HCT116 (cell line): ENCODE results near the gene STX16.

ENCODE experiments used
- EZH2 ChIP-seq: fragments of 200-600 bp; sonication (generic); IDR thresholded peaks from 2 replicates; pipeline ENCODE4 v1.6.1; 2017; ENCODE audit warnings: antibody characterized with exemption, mixed run types
- POLR2A ChIP-seq: IDR thresholded peaks from 2 replicates; pipeline ENCODE4 v1.7.0; 2011; ENCODE audit warnings: borderline replicate concordance; ENCODE audit not compliant: insufficient read depth, insufficient read length; ENCODE audit errors: extremely low read depth
- POLR2AphosphoS5 ChIP-seq: IDR thresholded peaks from 2 replicates; pipeline ENCODE4 v1.6.1; 2011; ENCODE audit warnings: mild to moderate bottlenecking, low read depth, low read length, moderate library complexity
- TCF7L2 ChIP-seq: IDR thresholded peaks from 2 replicates; pipeline ENCODE4 v1.7.0; 2011; ENCODE audit warnings: borderline replicate concordance, inconsistent platforms; ENCODE audit not compliant: insufficient read depth, insufficient read length; ENCODE audit errors: extremely low read depth

DNA sequence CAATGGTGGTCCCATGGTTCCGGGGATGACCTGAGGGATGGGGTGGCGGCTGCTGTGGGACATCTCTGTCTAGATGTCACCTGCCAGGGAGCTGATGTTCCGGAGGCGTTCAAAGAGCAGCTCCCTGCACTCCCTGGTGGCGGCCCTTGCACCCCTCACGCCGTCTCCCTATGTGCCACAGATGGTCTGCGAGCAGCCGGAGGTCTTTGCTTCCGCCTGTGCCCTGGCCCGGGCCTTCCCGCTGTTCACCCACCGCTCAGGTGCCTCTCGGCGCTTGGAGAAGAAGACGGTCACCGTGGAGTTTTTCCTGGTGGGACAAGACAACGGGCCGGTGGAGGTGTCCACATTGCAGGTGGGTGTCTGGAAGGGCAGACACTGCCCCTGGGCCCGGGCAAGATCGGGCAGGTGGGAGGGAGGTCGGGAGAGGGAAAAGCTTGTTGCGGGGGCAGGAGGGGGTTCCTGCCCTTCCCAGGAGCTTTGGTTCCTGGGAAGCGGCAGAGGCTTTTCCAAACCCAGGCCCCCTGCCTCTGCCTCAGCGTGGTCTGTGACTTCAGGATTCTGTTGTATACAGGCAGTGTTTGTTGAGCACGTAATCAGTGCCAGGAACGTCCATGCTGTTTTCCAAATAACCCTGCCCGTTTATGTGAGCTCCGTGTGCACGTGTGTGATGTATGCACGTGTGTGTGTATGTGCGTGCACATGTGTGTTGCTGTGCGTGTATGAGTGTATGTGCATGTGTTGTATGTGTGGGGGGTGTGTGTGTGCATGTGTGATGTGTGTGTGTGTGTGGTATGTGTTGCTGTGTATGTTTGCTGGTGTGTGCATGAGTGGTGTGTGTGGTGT is 43.4 kb downstream of the STX16 start:
- TF ChIP-seq EZH2 (no peak), POLR2A (no peak), TCF7L2 (no peak), POLR2AphosphoS5 (no peak)
